ENCODE results near the gene TRHDE. TPM values are rescaled to one million over a fixed set of nuclear protein-coding genes. Genes with fewer than 3 reads are reported as not detected.

TRHDE gene
- total and polyA plus RNA-seq, 2 donors (not counting 3 experiments of a cell fraction or from before 2014, with no cell fraction given): not detected

GRCh38 chr12:72226510-72226909 is 45.7 kb upstream of the TRHDE start:
- no peak for FAIRE-seq
- H3K4me2 ChIP-seq (ENCODE audit: insufficient read depth, low read length): no peak overlapping the region
- intact Hi-C loops (cut with micrococcal nuclease): no loop called here
- H3K4me1 ChIP-seq (ENCODE audit: control insufficient read depth, extremely low read depth, insufficient read depth, low read length): no peaks in the 10 kb centered on the region
- TF ChIP-seq EZH2 (IDR thresholded peaks at IDR 0.05; ENCODE audit: borderline replicate concordance, low read depth, low read length, severe bottlenecking): no peak
- TF ChIP-seq JUN (IDR thresholded peaks at IDR 0.05; ENCODE audit: borderline replicate concordance, insufficient read depth, insufficient read length, low read depth): no peak
- no peak for TF ChIP-seq POLR2A (IDR thresholded peaks at IDR 0.05; ENCODE audit: low read depth, low read length)
- no peak for TF ChIP-seq GATA2 (IDR thresholded peaks at IDR 0.05; ENCODE audit: insufficient read depth, insufficient read length, low read depth, low read length)
- TF ChIP-seq MYC (IDR thresholded peaks at IDR 0.05; ENCODE audit: low read depth, low read length): no peak
- TF ChIP-seq, protein P1, sequence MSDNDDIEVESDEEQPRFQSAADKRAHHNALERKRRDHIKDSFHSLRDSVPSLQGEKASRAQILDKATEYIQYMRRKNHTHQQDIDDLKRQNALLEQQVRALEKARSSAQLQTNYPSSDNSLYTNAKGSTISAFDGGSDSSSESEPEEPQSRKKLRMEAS (IDR thresholded peaks at IDR 0.05; ENCODE audit: insufficient read depth, insufficient read length): no peak
- TF ChIP-seq, protein P2, sequence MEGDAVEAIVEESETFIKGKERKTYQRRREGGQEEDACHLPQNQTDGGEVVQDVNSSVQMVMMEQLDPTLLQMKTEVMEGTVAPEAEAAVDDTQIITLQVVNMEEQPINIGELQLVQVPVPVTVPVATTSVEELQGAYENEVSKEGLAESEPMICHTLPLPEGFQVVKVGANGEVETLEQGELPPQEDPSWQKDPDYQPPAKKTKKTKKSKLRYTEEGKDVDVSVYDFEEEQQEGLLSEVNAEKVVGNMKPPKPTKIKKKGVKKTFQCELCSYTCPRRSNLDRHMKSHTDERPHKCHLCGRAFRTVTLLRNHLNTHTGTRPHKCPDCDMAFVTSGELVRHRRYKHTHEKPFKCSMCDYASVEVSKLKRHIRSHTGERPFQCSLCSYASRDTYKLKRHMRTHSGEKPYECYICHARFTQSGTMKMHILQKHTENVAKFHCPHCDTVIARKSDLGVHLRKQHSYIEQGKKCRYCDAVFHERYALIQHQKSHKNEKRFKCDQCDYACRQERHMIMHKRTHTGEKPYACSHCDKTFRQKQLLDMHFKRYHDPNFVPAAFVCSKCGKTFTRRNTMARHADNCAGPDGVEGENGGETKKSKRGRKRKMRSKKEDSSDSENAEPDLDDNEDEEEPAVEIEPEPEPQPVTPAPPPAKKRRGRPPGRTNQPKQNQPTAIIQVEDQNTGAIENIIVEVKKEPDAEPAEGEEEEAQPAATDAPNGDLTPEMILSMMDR (IDR thresholded peaks at IDR 0.05; ENCODE audit: extremely low read depth in 1 of 2, insufficient read depth in 1 of 2, low read depth in 1 of 2, low read length in 2 of 2): no peak
- TF ChIP-seq FOS (IDR thresholded peaks at IDR 0.05; ENCODE audit: borderline replicate concordance, insufficient read depth, low read length): no peak
- no peak for TF ChIP-seq POLR2AphosphoS5 (IDR thresholded peaks at IDR 0.05; ENCODE audit: insufficient read depth, low read depth, low read length)
- no peak overlapping the region for H2AFZ ChIP-seq (ENCODE audit: low read depth, low read length)
- CTCF ChIA-PET: no interaction called here
- no peak overlapping the region for H3K27ac ChIP-seq (ENCODE audit: insufficient read depth, low read depth, low read length)
- POLR2A ChIA-PET: no interaction called here
- H3K9me1 ChIP-seq (replicated peaks; ENCODE audit: control insufficient read depth, extremely low read depth, insufficient read depth, low read length): no peaks in the 10 kb centered on the region
- H3K27me3 ChIP-seq (ENCODE audit: control insufficient read depth in 2 of 2, insufficient read depth in 2 of 2, low read length in 2 of 2): no peaks in the 10 kb centered on the region
- DNase-seq (ENCODE audit: low read depth, low spot score): no peak
- BruUV-seq (replicated peaks): no TSS peak
- no peaks in the 10 kb centered on the region for H3K9me3 ChIP-seq (replicated peaks; ENCODE audit: control insufficient read depth, insufficient read depth, low read length)
- dilution Hi-C loops (cut with MboI; ENCODE audit: extremely low pct_ligation_motif_present, low sequenced_read_pairs): no loop called here
- no peaks in the 10 kb centered on the region for H4K20me1 ChIP-seq (replicated peaks; ENCODE audit: control insufficient read depth, extremely low read depth, insufficient read depth, low read length)
- H3K4me3 ChIP-seq (replicated peaks in 1 of 3; ENCODE audit: insufficient read depth in 1 of 3, low read depth in 1 of 3, low read length in 3 of 3): no peak overlapping the region
- no peaks in the 10 kb centered on the region for H3K36me3 ChIP-seq (ENCODE audit: control insufficient read depth in 2 of 2, extremely low read depth in 1 of 2, insufficient read depth in 2 of 2, low read length in 2 of 2)
- no peak overlapping the region for H3K9ac ChIP-seq (replicated peaks; ENCODE audit: extremely low read depth, insufficient read depth, low read length)
- H3K79me2 ChIP-seq (ENCODE audit: control insufficient read depth, insufficient read depth, low read length): no peaks in the 10 kb centered on the region
